Measurements from ENCODE around the gene PTPRCAP.
A peak's percentile ranks its signal among the peaks of the same experiment; 100 is the strongest.

Gene PTPRCAP

DNA sequence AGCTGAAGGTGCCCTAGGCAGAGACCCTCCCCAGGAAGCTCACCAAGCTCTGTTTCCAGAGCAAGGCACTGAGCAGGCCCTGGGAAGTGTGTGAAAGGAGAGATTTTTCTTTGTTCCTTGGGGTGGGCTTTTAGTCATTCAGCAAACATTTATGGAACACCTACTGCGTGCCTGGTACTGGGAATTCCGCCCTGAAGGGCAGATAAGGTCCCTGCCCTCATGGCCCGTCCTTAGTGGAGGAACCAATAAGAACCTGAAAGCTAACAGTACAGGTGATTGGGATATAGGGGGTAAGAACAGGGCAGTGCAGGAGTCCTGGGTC is 27.7 kb upstream of the PTPRCAP start:
- no peak for DNase-seq (ENCODE audit: low read depth in 2 of 2)

- DNase-seq (ENCODE audit: low read depth in 2 of 2) = peak; percentile 30 to 34
Observed at GRCh38 chr11:67464411-67465188, 27.1 kb upstream of the PTPRCAP start.

GRCh38 chr11:67463680-67464410 is 26.4 kb upstream of the PTPRCAP start:
- DNase-seq (ENCODE audit: low read depth in 2 of 2) = no peak

DNA sequence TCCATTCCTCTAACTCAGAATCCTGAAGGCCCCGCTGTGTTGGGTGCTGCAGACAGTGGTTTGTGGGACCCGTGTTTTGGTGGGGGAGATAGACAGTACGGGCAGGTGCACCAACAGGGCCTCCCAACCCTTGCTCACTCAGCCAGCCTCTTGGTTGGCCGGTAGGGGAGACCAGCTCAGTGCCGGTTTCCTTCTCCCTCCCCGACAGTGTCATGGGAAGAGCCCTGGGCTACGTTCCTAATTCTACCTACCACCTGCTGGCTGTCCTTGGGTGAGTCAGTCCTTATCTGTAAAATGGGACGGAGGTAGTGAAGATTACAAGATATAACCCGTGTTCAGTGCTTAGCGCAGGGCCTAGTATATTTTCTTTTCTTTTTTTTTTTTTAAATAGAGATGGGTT is 25.7 kb upstream of the PTPRCAP start:
- no peak for DNase-seq (ENCODE audit: low read depth in 2 of 2)

- DNase-seq (ENCODE audit: low read depth in 2 of 2) = no peak
Observed at GRCh38 chr11:67458266-67458665, 20.8 kb upstream of the PTPRCAP start.

GRCh38 chr11:67457453-67457852 is 20.0 kb upstream of the PTPRCAP start:
- DNase-seq (ENCODE audit: low read depth in 2 of 2) = no peak

DNA sequence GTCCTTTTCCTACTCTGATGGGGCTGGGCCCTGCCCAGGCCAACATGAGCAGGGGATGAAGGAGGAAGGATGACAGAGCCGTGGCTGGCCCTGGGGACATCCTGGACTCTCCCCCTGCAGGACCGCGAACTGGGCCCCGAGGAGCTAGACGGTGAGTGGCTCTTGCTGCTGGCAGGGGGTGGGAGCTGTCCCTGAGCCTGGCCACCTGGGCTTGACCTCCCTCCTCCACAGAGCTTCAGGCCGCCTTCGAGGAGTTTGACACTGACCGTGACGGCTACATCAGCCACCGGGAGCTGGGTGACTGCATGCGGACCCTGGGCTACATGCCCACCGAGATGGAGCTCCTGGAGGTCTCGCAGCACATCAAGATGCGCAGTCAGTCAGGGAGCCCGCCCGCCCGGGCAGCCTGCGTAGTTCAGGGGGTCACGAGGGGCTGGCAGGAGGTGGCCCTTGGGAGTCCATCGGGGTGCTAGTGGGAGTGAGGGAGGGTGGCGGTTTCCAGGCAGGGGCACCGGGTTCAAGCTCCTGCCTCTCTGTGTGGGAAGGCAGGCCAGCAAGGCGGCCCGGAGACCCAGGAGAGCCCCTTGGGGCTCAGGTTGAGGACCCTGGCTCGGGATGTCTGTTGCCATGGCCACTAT is 18.7 kb upstream of the PTPRCAP start:
- DNase-seq (ENCODE audit: low read depth in 2 of 2) = no peak

DNA sequence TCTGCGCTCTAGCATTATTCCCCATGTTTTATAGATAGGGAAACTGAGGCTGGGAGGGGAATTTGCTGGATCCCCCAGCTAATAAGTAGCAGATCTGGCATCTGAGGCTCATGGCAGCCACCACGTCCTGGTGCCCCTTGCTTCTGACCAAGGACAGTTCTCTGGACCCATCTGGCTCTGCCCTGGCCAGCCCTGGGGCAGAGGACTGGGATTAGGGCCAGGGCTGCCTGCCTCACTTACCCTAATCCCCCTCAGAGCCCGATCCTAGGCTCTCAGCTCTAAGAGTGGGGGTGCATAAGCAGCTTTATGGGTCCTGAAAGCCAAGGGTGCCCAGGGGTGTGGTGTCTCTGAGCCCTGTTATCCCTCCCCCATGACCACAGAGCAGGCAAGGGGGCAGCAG is 17.6 kb upstream of the PTPRCAP start, which contains the start of gene CABP4:
Gene CABP4 (plus strand): TSS at position 301 of the 400 bp plus-strand sequence. CDS start 70 bp downstream, at position 371.
- DNase-seq (ENCODE audit: low read depth in 2 of 2) = no peak

DNA sequence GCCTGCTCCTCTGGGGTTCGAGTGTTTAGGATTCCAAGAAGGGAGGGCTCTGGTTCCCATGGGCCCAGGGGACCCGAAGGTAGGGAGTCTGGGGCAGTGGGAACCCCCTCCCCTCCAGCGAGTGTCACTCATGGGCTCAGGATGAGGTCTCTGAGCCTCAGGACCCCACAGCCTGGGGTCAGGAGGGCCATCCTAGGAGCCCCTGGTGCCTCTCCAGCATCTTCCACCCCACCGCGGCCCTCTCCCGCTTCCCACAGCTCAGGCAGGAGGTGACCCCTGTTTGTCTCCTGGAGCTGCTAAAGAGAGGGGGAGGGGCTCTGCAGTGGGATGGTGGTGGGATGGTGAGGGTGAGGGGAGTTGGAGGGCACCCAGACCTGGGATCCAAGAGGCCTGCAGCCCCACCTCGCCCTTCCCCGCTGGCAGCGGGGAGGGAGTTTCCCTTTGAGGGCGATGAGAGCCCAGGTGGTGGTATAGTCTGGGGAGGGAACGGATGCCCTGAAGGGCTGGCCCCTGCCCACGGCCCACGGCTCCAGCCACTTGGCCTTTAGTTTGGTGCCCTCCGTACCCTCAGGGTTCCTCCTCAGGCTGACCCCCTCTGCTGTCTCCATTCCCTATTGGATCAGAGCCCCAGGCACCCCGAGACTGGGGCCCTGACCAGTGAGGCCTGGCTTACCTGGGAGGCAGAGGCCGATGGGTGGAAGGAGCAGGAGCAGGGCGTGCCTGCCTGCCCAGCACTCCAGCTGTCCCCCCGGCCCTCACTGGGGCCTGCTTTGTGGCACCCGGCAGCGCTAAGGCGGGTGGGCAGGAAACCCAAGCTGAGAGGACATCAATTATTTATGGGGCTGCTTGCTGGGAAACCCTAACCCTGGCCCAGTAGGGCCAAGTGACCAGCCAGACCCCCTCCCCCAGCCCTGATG is 16.6 kb upstream of the PTPRCAP start:
- no peak for DNase-seq (ENCODE audit: low read depth in 2 of 2)

DNA sequence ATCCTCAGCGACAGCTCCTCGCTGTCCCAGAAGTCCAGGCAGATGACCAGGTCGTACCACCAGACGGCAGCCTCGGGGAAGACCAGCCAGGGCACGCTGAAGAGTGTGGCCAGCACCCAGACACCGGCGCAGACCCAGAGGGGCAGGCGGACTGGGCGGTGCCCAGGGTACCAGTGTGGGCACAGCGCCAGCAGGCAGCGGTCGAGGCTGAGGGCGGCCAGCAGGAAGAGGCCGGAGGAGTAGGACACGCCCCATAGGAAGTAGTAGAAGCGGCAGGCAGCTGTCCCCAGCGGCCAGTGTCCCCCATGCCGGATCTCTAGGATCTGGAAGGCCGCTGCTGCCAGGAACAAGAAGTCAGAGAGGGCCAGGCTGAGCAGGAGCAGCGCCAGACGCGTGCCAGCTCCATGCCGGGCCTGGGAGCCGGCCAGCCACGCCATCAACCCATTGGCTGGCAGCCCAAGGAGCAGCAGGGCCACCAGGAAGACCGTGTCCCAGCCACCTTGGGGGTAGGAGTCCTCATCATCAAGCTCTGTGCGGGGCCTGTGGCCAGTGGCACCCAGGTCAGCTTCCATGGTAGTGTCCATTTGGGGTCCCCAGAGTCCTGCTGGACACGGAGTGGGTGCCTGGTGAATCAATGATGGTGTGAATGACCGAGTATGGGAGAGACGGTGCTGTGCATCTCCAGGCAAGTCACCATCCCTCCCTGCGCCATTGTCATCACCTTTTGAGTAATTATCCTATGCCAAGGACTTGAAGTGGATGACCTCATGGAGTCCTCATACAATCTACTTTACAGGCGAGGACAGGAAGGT is 14.9 kb upstream of the PTPRCAP start, which contains the start of gene GPR152:
Gene GPR152 (minus strand): TSS at position 589 of the 812 bp plus-strand sequence. CDS start 5 bp downstream, at position 584.
- no peak for DNase-seq (ENCODE audit: low read depth in 2 of 2)

- DNase-seq (ENCODE audit: low read depth in 2 of 2) = no peak
Observed at GRCh38 chr11:67451658-67451976, 14.1 kb upstream of the PTPRCAP start.

DNA sequence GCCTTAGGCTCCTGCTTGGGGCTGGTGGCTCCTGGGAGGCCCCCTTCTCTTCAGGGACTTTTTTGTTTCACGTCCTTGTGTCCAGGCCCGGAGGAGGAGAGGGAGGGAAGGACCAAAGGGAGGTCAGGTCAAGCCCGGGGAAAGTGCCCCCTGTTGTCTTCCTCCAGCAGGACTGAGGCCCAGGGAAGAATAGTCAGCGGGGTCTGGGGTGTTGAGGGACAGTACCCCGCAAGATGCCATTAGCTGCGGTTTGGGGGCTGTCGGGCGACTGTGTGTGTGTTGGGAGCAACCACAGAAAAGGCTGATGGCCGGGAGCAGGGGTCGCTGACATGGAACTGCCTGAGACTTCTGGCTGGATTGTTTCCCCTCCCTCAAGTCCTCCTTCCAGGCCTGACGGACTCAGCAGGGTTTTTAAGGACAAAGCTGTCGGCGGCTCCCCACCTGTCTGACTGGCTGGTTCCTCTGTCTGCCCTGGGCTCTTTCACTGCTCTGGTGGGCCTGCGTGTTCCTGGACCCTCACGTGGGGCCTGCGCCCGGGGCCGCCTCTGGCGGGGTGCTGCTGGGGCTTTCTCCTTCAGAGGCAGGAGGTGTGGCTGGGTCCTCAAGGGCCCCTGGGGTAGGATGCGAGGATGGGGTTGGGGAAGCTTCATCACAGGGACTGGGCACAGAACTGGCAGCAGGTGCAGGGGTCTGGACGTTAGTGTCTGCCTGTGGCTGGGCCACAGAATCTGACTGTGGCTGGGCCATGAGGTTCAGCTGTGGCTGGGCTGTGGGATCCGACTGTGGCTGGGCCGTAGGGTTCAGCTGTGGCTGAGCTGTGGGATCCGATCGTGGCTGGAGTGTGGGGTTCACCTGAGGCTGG is 13.5 kb upstream of the PTPRCAP start:
- no peak for DNase-seq (ENCODE audit: low read depth in 2 of 2)

GRCh38 chr11:67449116-67449844 is 11.8 kb upstream of the PTPRCAP start:
- DNase-seq (ENCODE audit: low read depth in 2 of 2) = no peak

DNA sequence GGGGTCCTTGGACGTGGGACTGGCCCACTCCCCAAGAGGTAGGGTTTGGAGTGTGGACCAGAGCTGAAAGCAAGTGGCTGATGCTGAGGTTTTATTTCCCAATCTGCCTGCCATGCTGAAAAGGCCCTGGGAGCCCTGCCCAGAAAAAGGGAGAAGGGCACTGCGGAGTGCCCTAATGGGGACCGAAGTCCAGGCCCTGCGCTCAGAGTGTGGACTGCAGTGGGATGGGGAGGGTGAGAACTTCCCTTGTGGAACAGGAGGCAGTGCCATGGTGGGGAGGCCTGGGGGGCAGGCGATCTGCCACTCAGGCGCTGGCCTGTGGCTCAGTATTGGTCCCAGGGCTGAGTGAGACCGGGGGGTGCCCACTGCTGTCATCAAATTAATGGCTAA is 10.7 kb upstream of the PTPRCAP start:
- DNase-seq (ENCODE audit: low read depth in 2 of 2) = no peak

DNA sequence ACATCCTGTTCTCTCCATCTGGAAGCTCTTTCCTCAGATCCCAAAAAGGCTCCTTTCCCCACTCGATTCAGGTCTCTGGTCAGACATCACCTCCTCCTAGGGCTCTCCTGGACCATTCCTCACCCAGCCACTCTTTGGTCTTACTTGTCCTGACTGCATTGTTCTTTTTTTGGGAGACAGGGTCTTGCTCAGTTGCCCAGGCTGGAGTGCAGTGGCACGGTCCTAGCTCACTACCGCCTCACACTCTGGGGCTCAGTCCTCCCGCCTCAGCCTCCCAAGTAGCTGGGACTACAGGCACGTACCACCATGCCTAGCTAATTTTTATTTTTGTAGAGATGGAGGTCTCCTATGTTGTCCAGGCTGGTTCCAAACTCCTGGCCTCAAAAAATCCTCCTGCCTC is 8.0 kb upstream of the PTPRCAP start:
- no peak for DNase-seq (ENCODE audit: low read depth in 2 of 2)

DNA sequence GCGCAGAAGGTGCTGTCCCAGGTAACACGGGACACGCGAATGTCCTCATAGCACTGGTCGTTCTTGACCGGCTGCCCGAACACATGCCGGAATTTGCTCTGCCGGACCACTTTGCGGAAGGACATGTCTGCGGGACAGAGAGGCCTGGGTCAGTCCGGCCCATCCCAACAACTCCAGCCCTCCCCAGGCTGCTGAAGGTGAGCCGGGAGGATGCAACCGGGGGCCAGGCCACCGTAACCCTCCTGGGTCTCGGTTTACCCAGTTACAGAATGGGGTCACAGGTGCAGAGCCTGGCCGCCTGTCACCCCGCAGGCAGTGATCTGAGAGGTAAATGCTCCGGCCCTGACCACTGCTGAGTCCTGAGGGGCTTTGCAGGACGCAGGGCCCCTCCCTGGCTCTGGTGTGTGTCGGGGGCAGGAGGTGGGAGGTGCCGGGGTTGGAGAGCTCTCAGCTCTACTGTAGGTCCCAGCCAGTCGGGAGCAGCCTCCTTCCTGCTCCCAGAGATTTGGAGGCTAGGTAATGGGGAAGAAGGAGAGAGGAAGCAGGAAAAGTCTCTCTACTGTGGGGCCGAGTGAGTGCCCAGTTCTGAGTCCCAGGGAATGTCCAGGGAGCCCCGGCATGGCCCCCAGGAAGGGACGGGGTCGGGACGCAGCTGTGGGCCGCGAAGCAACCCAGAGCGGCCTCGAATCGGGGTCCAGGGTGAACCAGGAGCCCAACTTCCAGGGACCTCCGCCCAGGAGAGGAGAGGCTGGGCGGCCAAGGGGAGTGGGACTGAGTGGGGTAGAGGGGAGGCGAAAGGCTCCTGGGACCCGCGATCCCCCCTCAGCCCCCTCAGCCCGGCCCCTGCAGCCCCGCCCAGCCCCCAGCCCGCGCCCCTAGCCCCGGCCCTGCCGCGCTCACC is 5.3 kb upstream of the PTPRCAP start:
- no peak for DNase-seq (ENCODE audit: low read depth in 2 of 2)

DNA sequence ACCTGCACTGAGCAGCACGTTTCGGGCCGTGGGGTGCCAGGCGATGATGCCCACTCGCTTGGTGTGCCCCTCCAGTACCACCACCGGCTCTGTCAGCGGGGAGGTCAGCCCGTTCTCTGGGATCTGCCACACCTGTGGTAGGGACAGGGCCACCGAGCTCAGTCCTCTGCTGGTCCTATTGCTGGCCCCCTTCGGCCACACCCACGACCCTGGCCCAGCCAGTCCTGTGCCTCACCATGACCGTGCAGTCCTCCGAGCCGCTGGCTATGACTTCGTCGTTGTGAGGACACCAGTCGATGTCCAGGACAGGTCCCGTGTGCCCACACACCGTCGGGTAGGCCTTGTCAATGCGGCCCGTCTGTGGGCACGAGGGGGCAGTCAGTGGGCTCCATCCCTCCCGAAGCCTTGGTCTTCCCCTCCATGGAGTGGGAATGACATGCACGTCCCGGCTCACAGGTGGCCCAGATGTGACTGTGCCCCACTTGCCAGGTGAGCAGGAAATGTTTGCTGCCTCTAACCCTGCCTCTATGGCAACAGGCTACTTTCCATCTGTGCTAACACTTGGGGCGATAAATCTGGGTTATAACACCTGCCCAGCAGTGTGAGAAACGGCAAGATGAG is 4.4 kb upstream of the PTPRCAP start:
- DNase-seq (ENCODE audit: low read depth in 2 of 2) = no peak

GRCh38 chr11:67441098-67441563 is 3.6 kb upstream of the PTPRCAP start:
- no peak for DNase-seq (ENCODE audit: low read depth in 2 of 2)
